Measurements from ENCODE around the gene MRPL45. TPM values are rescaled to one million over a fixed set of nuclear protein-coding genes. Genes with fewer than 3 reads are reported as not detected.

MRPL45 gene
- total and polyA plus RNA-seq, 2 donors (not counting 3 experiments of a cell fraction or from before 2014, with no cell fraction given): 41.2 to 45.5 TPM

DNA sequence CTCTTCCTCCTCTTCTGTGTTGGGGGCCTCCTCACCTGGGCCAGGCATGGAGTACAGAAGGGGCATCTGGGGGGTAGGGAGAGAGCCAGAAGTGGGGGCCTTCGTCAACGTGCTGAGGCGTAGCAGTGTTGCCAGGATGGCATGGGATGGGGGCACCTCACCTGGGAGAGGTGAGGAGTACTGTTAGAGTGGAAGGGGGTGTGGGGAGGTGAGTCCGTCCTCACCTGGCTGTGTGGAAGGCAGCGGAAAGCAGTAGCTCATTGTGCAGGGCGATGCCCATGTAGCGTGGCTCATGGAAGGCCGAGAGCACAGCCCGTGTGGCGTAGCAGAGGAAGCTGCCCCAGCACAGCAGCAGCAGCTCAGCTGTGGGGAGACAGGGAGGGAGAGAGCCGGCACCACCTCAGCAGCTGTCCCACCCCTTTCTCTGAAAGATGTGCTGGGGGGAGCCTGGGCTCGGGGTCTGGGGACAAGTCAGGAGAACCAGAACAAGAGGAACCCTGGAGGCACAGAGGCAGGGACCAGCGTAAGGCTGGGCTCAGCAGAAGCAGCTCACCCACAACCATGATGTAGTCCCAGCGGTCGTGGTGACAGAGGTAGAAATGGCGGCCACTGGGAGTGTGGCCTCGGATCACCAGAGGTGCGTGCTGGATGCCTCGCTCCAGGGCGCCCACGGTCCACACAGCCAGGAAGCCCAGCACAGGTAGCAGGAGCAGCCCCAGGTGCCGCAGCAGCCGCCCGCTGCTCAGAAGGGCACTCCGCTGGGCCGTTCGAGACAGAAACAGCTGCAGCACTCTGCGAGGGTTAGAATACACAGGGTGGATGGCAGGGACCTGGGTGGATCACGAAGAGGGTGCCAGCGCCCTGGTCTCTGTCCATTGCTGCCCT, 37.8 kb downstream of the MRPL45 start:
- BruUV-seq (replicated peaks): no TSS peak
- no peak overlapping the region for H2AFZ ChIP-seq (ENCODE audit: low read depth, low read length)
- H3K27ac ChIP-seq (ENCODE audit: insufficient read depth, low read depth, low read length): no peak overlapping the region
- DNase-seq (ENCODE audit: low read depth, low spot score) (no peak), FAIRE-seq (no peak)
- ChIA-PET CTCF (interaction anchor here (1.2 to 6.6 kb wide), 5 partner anchors 9 to 78 kb away, joined by 3 to 63 read pairs (median 28); partner anchors contain the start of gene GPR179), POLR2A (no interaction called here)
- TF ChIP-seq, protein P1, sequence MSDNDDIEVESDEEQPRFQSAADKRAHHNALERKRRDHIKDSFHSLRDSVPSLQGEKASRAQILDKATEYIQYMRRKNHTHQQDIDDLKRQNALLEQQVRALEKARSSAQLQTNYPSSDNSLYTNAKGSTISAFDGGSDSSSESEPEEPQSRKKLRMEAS (IDR thresholded peaks at IDR 0.05; ENCODE audit: insufficient read depth, insufficient read length): no peak
- no peak for TF ChIP-seq EZH2 (IDR thresholded peaks at IDR 0.05; ENCODE audit: borderline replicate concordance, low read depth, low read length, severe bottlenecking)
- no peak for TF ChIP-seq MYC (IDR thresholded peaks at IDR 0.05; ENCODE audit: low read depth, low read length)
- TF ChIP-seq POLR2AphosphoS5 (IDR thresholded peaks at IDR 0.05; ENCODE audit: insufficient read depth, low read depth, low read length): no peak
- TF ChIP-seq GATA2 (IDR thresholded peaks at IDR 0.05; ENCODE audit: insufficient read depth, insufficient read length, low read depth, low read length): no peak
- no peak for TF ChIP-seq POLR2A (IDR thresholded peaks at IDR 0.05; ENCODE audit: low read depth, low read length)
- no peak for TF ChIP-seq FOS (IDR thresholded peaks at IDR 0.05; ENCODE audit: borderline replicate concordance, insufficient read depth, low read length)
- no peak for TF ChIP-seq JUN (IDR thresholded peaks at IDR 0.05; ENCODE audit: borderline replicate concordance, insufficient read depth, insufficient read length, low read depth)
- TF ChIP-seq, protein P2, sequence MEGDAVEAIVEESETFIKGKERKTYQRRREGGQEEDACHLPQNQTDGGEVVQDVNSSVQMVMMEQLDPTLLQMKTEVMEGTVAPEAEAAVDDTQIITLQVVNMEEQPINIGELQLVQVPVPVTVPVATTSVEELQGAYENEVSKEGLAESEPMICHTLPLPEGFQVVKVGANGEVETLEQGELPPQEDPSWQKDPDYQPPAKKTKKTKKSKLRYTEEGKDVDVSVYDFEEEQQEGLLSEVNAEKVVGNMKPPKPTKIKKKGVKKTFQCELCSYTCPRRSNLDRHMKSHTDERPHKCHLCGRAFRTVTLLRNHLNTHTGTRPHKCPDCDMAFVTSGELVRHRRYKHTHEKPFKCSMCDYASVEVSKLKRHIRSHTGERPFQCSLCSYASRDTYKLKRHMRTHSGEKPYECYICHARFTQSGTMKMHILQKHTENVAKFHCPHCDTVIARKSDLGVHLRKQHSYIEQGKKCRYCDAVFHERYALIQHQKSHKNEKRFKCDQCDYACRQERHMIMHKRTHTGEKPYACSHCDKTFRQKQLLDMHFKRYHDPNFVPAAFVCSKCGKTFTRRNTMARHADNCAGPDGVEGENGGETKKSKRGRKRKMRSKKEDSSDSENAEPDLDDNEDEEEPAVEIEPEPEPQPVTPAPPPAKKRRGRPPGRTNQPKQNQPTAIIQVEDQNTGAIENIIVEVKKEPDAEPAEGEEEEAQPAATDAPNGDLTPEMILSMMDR (IDR thresholded peaks at IDR 0.05; ENCODE audit: extremely low read depth in 1 of 2, insufficient read depth in 1 of 2, low read depth in 1 of 2, low read length in 2 of 2): no peak
- no peaks in the 10 kb centered on the region for H3K9me1 ChIP-seq (replicated peaks; ENCODE audit: control insufficient read depth, extremely low read depth, insufficient read depth, low read length)
- no peak overlapping the region for H3K9ac ChIP-seq (replicated peaks; ENCODE audit: extremely low read depth, insufficient read depth, low read length)
- no peaks in the 10 kb centered on the region for H3K79me2 ChIP-seq (ENCODE audit: control insufficient read depth, insufficient read depth, low read length)
- no peaks in the 10 kb centered on the region for H4K20me1 ChIP-seq (replicated peaks; ENCODE audit: control insufficient read depth, extremely low read depth, insufficient read depth, low read length)
- H3K4me2 ChIP-seq (ENCODE audit: insufficient read depth, low read length): no peak overlapping the region
- intact Hi-C loops (cut with micrococcal nuclease) (no loop called here), dilution Hi-C loops (cut with MboI; ENCODE audit: extremely low pct_ligation_motif_present, low sequenced_read_pairs) (no loop called here)
- no peaks in the 10 kb centered on the region for H3K4me1 ChIP-seq (ENCODE audit: control insufficient read depth, extremely low read depth, insufficient read depth, low read length)
- no peak overlapping the region for H3K4me3 ChIP-seq (replicated peaks in 1 of 3; ENCODE audit: insufficient read depth in 1 of 3, low read depth in 1 of 3, low read length in 3 of 3)
- H3K9me3 ChIP-seq (replicated peaks; ENCODE audit: control insufficient read depth, insufficient read depth, low read length): no peaks in the 10 kb centered on the region
- no peaks in the 10 kb centered on the region for H3K27me3 ChIP-seq (ENCODE audit: control insufficient read depth in 2 of 2, insufficient read depth in 2 of 2, low read length in 2 of 2)
- no peaks in the 10 kb centered on the region for H3K36me3 ChIP-seq (ENCODE audit: control insufficient read depth in 2 of 2, extremely low read depth in 1 of 2, insufficient read depth in 2 of 2, low read length in 2 of 2)

Data from endothelial cell of umbilical vein (primary cell).